PC-3 (cell line): ENCODE results near the gene AMD1. TPM values are rescaled to one million over a fixed set of nuclear protein-coding genes. Genes with fewer than 3 reads are reported as not detected.

Experiments used
- total RNA-seq: library from RNA; depleted of rRNA; stranded (reverse); fragments of >200 nt; gene quantifications from 2 replicates; pipeline ENCODE4 v1.2.3, GENCODE V29; 2014; rRNA removed

The AMD1 gene
- total RNA-seq, 1 experiment from 2014 or later = 72.5 TPM

Other genes starting within 250 kb of the AMD1 start
- gene CDK19, start 59.3 kb upstream of the AMD1 start, total RNA-seq = 4.2 and 5.4 TPM in 2 replicates
- 59.2 and 72.7 TPM in 2 replicates for gene GTF3C6, start 83.9 kb downstream of the AMD1 start, total RNA-seq
- gene RPF2, start 107.3 kb downstream of the AMD1 start, total RNA-seq = 21.4 and 28.6 TPM in 2 replicates
- gene SLC16A10, start 212.7 kb downstream of the AMD1 start, total RNA-seq = 0.69 and 2.9 TPM in 2 replicates